GM19043 (cell line): ENCODE results near the gene RHOT1.
"Not testable (repeated sequence)": the region's sequence is repeated elsewhere in the genome, so short reads cannot be mapped to it uniquely, and the experiment has no call there.

Experiments used
- ATAC-seq: cut with Tn5 transposase; IDR thresholded peaks from one replicate; pipeline ENCODE4 v1.9.1; 2021; ENCODE audit warnings: low read depth; ENCODE audit not compliant: unreplicated experiment

RHOT1 gene

DNA sequence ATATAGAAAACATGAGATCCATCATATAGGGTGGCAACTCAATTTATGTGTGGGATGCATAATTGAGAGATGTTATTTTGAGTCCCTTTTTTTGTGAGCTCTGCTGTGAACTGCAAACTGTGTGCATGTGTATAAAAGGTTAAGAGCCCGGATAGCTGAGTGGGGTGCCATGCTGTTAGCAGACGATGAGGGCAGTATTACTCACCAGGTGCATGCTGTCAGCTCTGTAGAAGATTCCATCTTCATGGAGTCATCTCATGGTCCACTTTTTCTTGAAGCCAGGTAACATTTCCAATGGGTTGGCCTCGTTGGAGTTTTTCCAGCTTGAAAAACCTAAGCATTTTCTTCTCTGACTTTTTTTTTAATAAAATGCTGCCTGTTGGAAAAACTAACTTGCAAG is 80.3 kb downstream of the RHOT1 start:
- ATAC-seq: no peak

DNA sequence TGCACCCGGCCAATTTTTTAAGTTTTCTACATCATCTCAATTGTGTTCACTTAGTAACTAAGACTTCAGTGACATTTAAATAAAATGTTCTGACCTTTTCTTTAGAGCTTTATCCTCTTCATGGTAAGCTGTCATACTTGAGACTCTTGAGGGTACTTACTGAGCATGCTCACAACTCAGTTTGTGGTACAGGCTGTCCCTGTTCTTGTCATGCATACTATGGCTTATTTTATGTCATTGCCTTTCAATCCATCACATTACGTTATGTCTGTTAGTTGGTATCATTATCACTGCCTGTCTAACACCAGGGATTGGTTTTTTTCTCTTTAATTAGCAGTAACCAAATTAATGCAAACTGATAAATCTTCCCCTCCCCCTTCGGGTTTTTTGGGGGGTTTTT is 81.4 kb downstream of the RHOT1 start:
- ATAC-seq: no peak

DNA sequence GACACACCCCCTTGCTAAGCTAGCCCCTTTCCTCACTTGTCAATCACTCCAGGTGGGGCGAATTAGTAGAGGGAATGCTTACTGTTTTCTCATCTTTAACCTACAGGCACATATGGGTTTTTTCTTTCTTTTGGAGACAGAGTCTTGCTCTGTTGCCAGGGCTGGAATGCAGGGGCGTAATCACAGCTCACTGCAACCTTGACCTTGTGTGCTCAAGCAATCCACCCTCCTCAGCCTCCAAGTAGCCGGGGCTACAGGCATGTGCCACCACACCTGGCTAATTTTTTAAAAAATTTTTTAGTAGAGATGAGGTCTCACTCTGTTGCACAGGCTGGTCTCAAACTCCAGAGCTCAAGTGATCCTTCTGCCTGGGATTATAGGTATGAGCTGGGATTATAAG is 84.6 kb downstream of the RHOT1 start:
- ATAC-seq: no peak

DNA sequence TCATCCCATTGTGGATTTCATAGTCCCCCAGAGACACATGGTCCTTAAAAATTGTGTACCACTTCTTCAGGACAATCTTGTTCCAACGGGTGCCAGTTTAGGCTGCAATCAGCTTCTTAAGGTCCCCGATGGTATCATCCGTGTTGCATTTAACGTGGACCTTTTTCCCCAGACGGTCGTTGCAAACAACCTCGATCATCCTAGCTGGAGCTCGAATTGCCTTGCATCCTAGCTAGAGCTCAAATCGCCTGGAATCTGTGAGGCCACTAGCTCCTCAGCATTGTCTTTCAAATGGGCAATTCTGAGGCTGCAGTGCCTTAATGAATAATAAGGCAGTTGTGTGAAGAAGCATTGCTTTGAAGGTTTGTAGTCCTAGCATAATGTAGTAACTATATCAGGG is 85.6 kb downstream of the RHOT1 start:
- ATAC-seq: no peak

- no peak for ATAC-seq
Observed at GRCh38 chr17:32235588-32235987, 93.3 kb downstream of the RHOT1 start.

DNA sequence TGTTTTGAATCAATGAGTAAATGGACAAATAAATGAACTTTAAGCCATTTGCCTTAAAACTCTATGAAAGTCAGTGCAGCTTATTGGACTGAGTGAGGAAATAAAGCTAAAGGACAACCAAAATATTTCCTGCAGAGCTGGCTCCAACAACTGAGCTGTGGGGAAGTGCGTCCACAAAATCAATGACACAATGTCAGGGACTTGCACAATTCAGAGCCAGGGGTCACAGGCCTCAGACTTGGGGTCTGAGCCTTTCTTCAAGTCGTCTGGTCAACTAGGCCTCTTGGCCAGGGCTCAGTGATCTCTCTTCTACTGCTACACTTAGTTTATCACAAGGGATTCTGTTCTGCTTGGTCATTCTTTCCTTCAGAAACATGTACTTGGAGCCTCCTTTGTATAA is 97.2 kb downstream of the RHOT1 start:
- ATAC-seq: no peak

- no peak for ATAC-seq
Observed at GRCh38 chr17:32240750-32241149, 98.4 kb downstream of the RHOT1 start.

- no peak for ATAC-seq
Observed at GRCh38 chr17:32241640-32242039, 99.3 kb downstream of the RHOT1 start.

DNA sequence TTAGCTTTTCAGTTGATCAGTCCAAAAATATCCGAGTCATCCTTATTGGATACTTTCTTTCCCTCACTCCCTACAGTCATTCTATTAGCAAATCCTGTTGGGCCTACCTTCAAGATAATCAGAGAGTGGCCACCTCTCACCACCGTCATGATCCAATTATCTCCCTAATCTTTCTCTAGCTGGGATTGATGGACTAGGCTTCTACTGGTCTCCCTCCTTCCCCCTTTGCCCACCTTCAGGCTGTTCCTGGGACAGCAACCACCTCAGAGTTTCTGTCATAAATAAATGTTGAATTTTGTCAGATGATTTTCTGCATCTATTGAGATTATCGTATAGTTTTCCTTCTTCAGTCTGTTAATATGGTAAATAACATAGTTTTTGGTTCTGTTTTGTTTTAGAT is 107.2 kb downstream of the RHOT1 start:
- no peak for ATAC-seq

- no peak for ATAC-seq
Observed at GRCh38 chr17:32253117-32253611, 110.9 kb downstream of the RHOT1 start.

DNA sequence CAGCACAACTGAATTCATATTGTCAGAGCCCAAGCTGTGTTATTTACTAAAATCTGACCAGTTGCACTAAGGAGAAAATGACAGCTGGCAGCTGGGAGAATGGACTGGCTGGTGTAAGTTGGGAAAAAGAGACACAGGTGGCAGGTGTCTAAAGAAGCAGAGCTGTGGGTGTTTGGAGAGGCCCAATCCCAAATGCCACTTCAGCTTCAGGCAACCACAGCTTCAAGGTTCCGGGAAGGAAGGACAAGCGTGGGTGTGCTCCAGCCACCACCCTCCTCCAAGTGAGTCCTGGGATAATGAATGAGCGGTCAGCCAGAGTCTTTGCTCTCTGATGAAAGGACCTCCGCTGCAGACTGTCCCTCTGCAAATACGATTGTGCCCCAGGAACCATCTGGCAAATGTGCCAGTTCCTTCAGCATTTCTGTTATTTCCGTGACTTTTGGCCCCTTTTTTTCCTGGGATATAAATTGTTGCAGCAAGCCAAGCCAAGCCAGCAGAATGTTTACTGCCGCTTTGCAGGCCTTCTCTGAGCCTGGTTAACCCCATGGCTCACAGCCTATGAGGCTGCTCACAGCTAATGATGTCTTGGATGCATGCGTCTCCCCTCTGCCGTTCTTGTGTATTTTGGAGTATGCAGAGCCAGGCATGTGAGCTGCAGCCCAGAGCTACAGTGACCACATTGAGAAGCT is 113.9 kb downstream of the RHOT1 start:
- ATAC-seq: no peak

DNA sequence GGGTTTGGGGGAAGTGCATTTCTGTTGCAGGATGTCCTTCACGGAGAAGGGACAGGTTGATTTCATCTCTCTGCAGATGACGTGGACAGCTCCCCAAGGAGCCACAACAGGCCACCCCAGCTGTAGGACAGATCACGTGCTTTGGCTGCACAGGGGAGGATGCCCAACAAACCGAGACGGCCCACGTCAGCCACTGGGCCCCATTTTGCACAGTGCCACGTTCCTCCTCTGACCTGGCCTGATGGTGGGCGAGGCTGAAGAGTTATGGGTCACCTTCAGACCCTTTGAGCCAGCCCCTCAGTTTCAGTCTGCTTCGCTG is 114.4 kb downstream of the RHOT1 start:
- ATAC-seq: no peak

GRCh38 chr17:32258383-32259140 is 116.3 kb downstream of the RHOT1 start:
- no peak for ATAC-seq

DNA sequence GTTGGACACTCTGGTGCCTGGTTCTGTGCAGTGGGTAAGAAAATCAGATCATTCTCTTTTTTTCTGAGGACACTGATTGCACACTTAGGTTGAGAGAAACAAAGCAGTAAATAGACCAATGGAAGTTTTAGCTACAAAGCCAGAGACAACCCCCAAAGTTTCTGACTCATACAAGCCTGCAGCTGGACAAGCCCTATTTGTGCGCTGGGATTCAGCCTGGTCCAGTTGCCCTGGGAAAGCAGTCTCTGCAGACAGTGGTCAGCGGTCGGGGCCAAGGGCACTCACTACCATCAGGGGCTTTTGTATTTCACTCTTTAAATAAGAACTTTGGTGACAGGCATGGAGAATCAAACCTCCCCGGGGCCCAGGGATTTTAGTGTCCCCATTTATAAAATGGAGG is 117.3 kb downstream of the RHOT1 start:
- ATAC-seq: no peak

DNA sequence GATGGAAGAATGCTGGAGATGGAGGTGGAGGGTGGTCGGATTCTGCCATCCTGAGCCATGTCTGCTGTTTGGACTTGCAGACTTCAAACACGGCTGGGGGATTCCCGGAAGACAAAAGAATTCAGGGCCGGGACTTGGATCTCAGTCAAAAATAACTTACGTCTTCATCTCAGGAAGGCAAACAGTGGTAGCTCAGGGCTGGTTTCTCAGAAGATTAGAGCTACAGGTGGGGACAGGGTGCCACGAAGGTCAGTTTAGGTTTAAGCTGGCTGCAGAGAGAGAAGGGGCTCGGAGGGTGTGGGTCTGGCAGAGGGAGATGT is 119.1 kb downstream of the RHOT1 start:
- ATAC-seq: no peak

- no peak for ATAC-seq
Observed at GRCh38 chr17:32261936-32262510, 119.7 kb downstream of the RHOT1 start.

- not testable (repeated sequence) for ATAC-seq
Observed at GRCh38 chr17:32263515-32263914, 121.2 kb downstream of the RHOT1 start.

DNA sequence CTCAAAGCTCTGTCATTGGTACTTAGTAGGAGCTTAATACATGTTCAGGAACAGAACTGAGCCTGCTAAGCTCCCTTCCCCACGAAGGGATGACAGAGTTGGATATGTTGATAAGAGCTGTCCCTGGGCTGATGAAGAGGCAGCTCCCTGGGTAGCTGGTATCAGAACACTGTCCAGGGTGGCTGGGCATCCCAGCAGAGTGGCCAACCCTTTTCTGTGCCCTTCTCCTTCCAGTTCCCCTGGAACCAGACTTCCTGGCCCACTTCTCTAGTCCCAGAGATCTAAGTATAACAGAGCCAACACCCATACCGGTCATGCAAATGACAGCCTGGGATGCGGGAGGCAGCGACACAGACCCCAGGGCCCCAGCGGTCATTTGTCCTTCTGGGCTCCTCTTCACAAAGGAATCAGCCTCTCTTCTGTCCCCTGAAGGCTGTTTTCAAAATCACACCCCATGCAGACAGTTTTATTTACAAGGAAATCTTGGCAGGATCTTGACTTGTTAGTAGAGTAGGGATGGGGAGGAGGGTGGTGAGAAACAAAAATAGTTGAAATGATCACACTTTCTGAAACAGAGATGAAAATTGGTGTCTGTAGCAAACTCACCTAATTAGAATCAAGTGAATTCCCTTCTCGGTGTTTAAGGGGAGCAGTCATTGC is 122.0 kb downstream of the RHOT1 start:
- no peak for ATAC-seq

- ATAC-seq: no peak
Observed at GRCh38 chr17:32264823-32265191, 122.5 kb downstream of the RHOT1 start.

DNA sequence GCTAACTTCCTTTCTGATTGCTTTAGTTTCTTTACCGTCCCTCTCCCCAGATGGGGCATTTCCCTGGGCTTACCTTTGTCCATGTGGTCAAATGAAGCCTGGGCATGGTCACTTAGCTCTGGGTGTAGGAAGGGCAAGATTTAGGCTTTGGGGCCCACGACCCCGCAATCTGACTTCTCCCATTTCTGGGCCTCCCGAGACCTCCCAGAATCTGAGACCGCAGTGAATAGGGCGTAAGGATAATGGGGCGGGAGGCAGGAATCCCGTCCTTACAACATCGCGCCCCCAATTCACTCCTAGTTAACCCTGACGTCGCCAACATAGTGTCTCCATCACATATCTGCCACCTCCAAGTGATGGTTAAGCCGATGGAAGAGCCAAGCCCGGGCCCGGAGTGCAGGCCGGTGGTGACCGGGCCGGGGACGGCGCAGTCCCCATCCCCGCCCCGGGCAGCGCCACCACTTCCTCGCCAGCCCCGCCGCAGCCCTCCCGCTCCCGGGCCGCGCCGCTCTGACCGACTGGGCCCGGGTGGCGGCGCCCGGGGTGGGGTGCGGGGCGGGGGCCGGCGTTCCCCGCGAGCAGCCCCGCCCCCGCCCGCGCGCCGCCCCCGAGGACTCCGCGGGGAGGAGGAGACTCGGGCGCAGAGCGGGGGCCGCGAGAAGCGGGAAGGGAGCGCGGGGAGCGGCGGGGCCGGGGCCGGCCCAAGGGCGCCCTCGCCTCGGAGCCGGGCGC is 123.1 kb downstream of the RHOT1 start, which contains the start of gene RHBDL3:
Gene RHBDL3, plus strand, starts transcription at position 641 of the 732 bp plus-strand sequence. CDS start 358 bp downstream, outside the sequence.
- no peak for ATAC-seq

GRCh38 chr17:32266051-32266388 is 123.7 kb downstream of the RHOT1 start:
- no peak for ATAC-seq
